Adrenal gland (tissue), 12 donors: ENCODE data around the gene CYB5A. TPM values are rescaled to one million over a fixed set of nuclear protein-coding genes. Genes with fewer than 3 reads are reported as not detected.
A peak's percentile ranks its signal among the peaks of the same experiment; 100 is the strongest.

ENCODE experiments used
- DNase-seq, 7 donors: peaks; one replicate each; pipeline ENCODE4 v3.0.0-alpha.2; 2019 to 2020
- H3K27ac ChIP-seq, 5 donors: fragments of 200-600 bp; sonication (generic) in 4 of 5; 1 replicate in 3 of 5; 2 replicates in 2 of 5; pipeline versions ENCODE4 v1.5.1 to v1.8.0; 2016 to 2020; ENCODE audit warnings: mild to moderate bottlenecking in 1 of 5
- H3K27me3 ChIP-seq: fragments of 200-600 bp; 2 replicates; pipeline ENCODE4 v1.8.0; 2021
- H3K36me3 ChIP-seq, 2 donors: fragments of 200-600 bp; replicated peaks in 1 of 2; 1 replicate in 1 of 2; 2 replicates in 1 of 2; pipeline versions ENCODE4 v1.5.1 to v1.8.0; 2018 to 2022
- H3K4me1 ChIP-seq, 2 donors: fragments of 200-600 bp; replicated peaks in 1 of 2; 1 replicate in 1 of 2; 2 replicates in 1 of 2; pipeline versions ENCODE4 v1.5.1 to v1.8.0; 2018 to 2021
- H3K4me3 ChIP-seq, 4 donors: fragments of 200-600 bp; sonication (generic) in 3 of 4; one replicate each; pipeline ENCODE4 v1.5.1; 2016 to 2018
- H3K9me3 ChIP-seq, 3 donors: fragments of 200-600 bp; sonication (generic) in 1 of 3; replicated peaks in 1 of 3; 1 replicate in 2 of 3; 2 replicates in 1 of 3; pipeline versions ENCODE4 v1.5.1 to v1.8.0; 2016 to 2021
- CTCF ChIP-seq, 6 experiments: fragments of 450-650 bp in 4 of 6; fragments of 200-600 bp in 2 of 6; sonication (generic) in 1 of 6; IDR thresholded peaks; 1 replicate in 5 of 6; 2 replicates in 1 of 6; pipeline versions ENCODE4 v1.5.1 to v1.8.0; 2016 to 2021; ENCODE audit warnings: antibody characterized with exemption in 6 of 6, mild to moderate bottlenecking in 2 of 6, moderate library complexity in 1 of 6
- POLR2A ChIP-seq, 2 donors: fragments of 450-650 bp; IDR thresholded peaks; one replicate each; pipeline ENCODE4 v1.6.1; 2017; ENCODE audit warnings: antibody characterized with exemption in 2 of 2, mild to moderate bottlenecking in 2 of 2, moderate library complexity in 1 of 2
- WGBS, 4 donors: extraction: QIAGEN DNeasy Blood & Tissue Kit in 2 of 4; methylation state at CpG; one replicate each; pipeline versions ENCODE4 v1.1.5 to v1.1.7; 2013 to 2017; 5-methylcytosine and 5-hydroxymethylcytosine counted together
- intact Hi-C, 2 donors: fragments of 100-400 bp; cut with DNase I; formaldehyde crosslinking; loops; one replicate each; pipeline versions ENCODE4 v1.14.1 to v1.15.0; 2022 to 2023
- polyA plus RNA-seq, 3 donors: library from polyadenylated mRNA; stranded (reverse); fragments of 200-250 nt in 2 of 3; fragments of 350-450 nt in 1 of 3; fragmentation: Illumina TruSeq in 1 of 3; extraction: RNeasy Lipid Tissue Mini Kit (QIAGEN cat#74804) in 1 of 3; gene quantifications; one replicate each; pipeline ENCODE4 v1.2.3, GENCODE V29; 2013 to 2014
- total RNA-seq, 9 donors: library from RNA; depleted of rRNA in 4 of 9; stranded (reverse); fragments of >200 nt in 4 of 9; fragments of 120-200 nt in 1 of 9; fragmentation: NEBNext Ultra II Directional in 1 of 9; extraction: Animal tissue kit (Norgen Biotek cat#: 25700) in 1 of 9; gene quantifications; one replicate each; pipeline versions ENCODE4 v1.1.0 to v1.2.4, GENCODE V29; 2013 to 2023
- donor health status: healthy with polysubstance abuse.
- donor health status: Bipolar disorder and iron deficiency.
- donor health status: DM: yes; HTN: yes; CAD: no.
- donor health status: DM: no; HTN: no; CAD: no.
- donor health status: DM: no; HTN: no; CAD: no.
- donor health status: DM: yes; HTN: yes; CAD: no.

The CYB5A gene
- total and polyA plus RNA-seq, 12 donors, result 62.0 to 286 (median 130) TPM

- TF ChIP-seq CTCF (IDR thresholded peaks at IDR 0.05) (no peak), POLR2A (IDR thresholded peaks at IDR 0.05) (no peak)
- DNase-seq, result no peak
- Histone ChIP-seq H3K27ac (peak overlapping the region in 1 of 5 donors; percentile 51), H3K36me3 (no peaks in the 10 kb centered on the region), H3K27me3 (no peaks in the 10 kb centered on the region), H3K4me3 (no peak overlapping the region), H3K9me3 (no peaks in the 10 kb centered on the region), H3K4me1 (peaks cover 0 to 18% of the 10 kb centered on the region in 2 donors)
- intact Hi-C loops, result no loop called here
- WGBS, 4 donors, result 79 to 100% (median 95%) methylated on average over 2 of the region's 2 CpGs
Measured at GRCh38 chr18:74277296-74277695, 14.5 kb downstream of the CYB5A start.

GRCh38 chr18:74276609-74277008 lies 15.2 kb downstream of the CYB5A start:
- TF ChIP-seq CTCF (IDR thresholded peaks at IDR 0.05), result no peak
- TF ChIP-seq POLR2A (IDR thresholded peaks at IDR 0.05), result no peak
- no peaks in the 10 kb centered on the region for H3K36me3 ChIP-seq
- no peaks in the 10 kb centered on the region for H3K9me3 ChIP-seq
- no peak for DNase-seq
- intact Hi-C loops, result no loop called here
- H3K27me3 ChIP-seq, result no peaks in the 10 kb centered on the region
- 69 to 77% (median 74%) methylated on average over 10 of the region's 10 CpGs for WGBS, 4 donors
- H3K4me3 ChIP-seq, result no peak overlapping the region
- H3K4me1 ChIP-seq, result peaks cover 0 to 12% of the 10 kb centered on the region in 2 donors
- H3K27ac ChIP-seq, result no peak overlapping the region

- TF ChIP-seq POLR2A (IDR thresholded peaks at IDR 0.05) (no peak), CTCF (IDR thresholded peaks at IDR 0.05) (no peak)
- Histone ChIP-seq H3K27ac (no peak overlapping the region), H3K36me3 (no peaks in the 10 kb centered on the region), H3K4me3 (no peak overlapping the region), H3K4me1 (peaks cover 0 to 12% of the 10 kb centered on the region in 2 donors), H3K9me3 (no peaks in the 10 kb centered on the region), H3K27me3 (no peaks in the 10 kb centered on the region)
- 85 to 93% (median 87%) methylated on average over 11 of the region's 11 CpGs for WGBS, 4 donors
- intact Hi-C loops, result no loop called here
- DNase-seq, result no peak
Measured at GRCh38 chr18:74275736-74276135, 16.0 kb downstream of the CYB5A start.

- H3K4me1 ChIP-seq, result peaks cover 0 to 12% of the 10 kb centered on the region in 2 donors
- H3K9me3 ChIP-seq, result no peaks in the 10 kb centered on the region
- WGBS, 4 donors, result 56 to 75% (median 71%) methylated on average over 4 of the region's 4 CpGs
- H3K27ac ChIP-seq, result no peak overlapping the region
- no peak for DNase-seq
- intact Hi-C loops, result no loop called here
- no peaks in the 10 kb centered on the region for H3K27me3 ChIP-seq
- no peak overlapping the region for H3K4me3 ChIP-seq
- no peak for TF ChIP-seq POLR2A (IDR thresholded peaks at IDR 0.05)
- TF ChIP-seq CTCF (IDR thresholded peaks at IDR 0.05), result no peak
- H3K36me3 ChIP-seq, result no peaks in the 10 kb centered on the region
Measured at GRCh38 chr18:74274700-74275099, 17.1 kb downstream of the CYB5A start.
